Measurements from ENCODE around the gene TP53AIP1. TPM values are rescaled to one million over a fixed set of nuclear protein-coding genes. Genes with fewer than 3 reads are reported as not detected.

TP53AIP1 gene
- total and polyA plus RNA-seq, 2 experiments from 2014 or later, result 0.17 to 0.23 TPM

DNA sequence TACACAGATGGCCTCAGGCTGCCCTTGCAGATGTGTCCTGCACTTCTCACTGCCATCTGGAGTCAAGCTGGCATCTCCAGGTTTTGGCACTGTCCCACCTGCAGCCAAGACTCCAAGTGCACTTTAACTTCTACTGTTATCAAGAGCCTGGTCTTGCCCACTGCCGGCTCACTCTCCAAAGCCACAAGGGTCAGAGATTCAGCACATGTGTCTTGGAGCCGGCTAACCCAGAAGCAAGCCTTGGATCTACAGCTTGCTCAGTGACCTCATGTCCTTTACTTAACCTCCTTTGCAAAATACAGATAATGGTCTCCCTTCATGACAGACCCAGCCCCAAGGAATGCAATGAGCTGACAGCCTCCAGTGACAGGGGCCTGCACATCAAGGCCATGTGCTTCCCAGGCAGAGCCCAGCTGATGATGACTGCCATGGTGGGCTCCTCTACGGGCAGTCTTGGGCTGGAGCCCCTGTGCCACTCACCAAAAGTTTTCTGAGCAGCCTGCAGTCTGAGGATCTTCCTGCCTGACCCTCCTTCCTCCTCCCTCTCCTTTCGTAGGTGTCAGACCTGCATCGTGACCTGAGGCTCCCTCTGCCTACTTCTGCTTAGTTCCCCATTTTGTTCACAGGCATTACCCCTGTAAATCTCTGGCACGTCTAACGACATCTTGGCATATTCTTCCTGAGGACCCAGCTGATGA, 9.0 kb downstream of the TP53AIP1 start:
- H4K20me1 ChIP-seq (ENCODE audit: insufficient read depth, poor library complexity, severe bottlenecking), result no peaks in the 10 kb centered on the region
- no peaks in the 10 kb centered on the region for H3K27me3 ChIP-seq
- H3K36me3 ChIP-seq (replicated peaks; ENCODE audit: insufficient read depth, low read depth), result no peaks in the 10 kb centered on the region
- no peaks in the 10 kb centered on the region for H3K4me1 ChIP-seq (ENCODE audit: insufficient read depth)
- H3K4me2 ChIP-seq, result no peak overlapping the region
- no peaks in the 10 kb centered on the region for H3K9me3 ChIP-seq (ENCODE audit: low read depth)
- no peaks in the 10 kb centered on the region for H3K79me2 ChIP-seq
- no peak overlapping the region for H3K4me3 ChIP-seq
- TF ChIP-seq EZH2phosphoT487 (IDR thresholded peaks at IDR 0.05; ENCODE audit: low read depth, severe bottlenecking, unreplicated experiment) (no peak), CTCF (IDR thresholded peaks at IDR 0.05; ENCODE audit: poor library complexity) (no peak), EZH2 (IDR thresholded peaks at IDR 0.05; ENCODE audit: borderline replicate concordance) (no peak)
- WGBS (ENCODE audit: low lambda C conversion rate, missing lambda C conversion rate), result 60% methylated on average over 7 of the region's 7 CpGs
- H2AFZ ChIP-seq, result no peak overlapping the region
- no peak for DNase-seq (ENCODE audit: low spot score)
- no peaks in the 10 kb centered on the region for H3K9me2 ChIP-seq (replicated peaks; ENCODE audit: insufficient read depth)
- H3K27ac ChIP-seq, result no peak overlapping the region

- WGBS (ENCODE audit: low lambda C conversion rate, missing lambda C conversion rate), result 75% methylated on average over 6 of the region's 6 CpGs
- H3K27me3 ChIP-seq, result no peaks in the 10 kb centered on the region
These were observed 11.0 kb downstream of the TP53AIP1 start for GRCh38 chr11:128931668-128932067.

DNA sequence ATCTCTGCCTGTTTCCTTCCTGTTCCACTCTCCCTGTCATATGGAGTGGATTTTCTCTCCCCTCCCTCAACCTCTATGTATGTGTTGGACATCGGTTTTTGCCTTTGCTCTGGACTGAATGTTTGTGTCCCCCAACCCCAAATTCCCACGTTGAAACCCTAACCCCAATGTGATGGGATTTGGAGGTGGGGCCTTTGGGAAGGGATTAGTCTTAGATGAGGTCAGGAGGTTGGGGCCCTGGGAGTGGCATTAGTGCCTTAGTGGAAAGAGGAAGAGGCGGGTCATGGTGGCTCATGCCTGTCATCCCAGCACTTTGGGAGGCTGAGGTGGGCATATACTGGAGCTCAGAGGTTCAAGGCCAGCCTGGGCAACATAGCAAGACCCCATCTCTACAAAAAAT, 11.6 kb downstream of the TP53AIP1 start:
- no peak overlapping the region for H3K4me3 ChIP-seq
- no peaks in the 10 kb centered on the region for H3K4me1 ChIP-seq (ENCODE audit: insufficient read depth)
- no peak overlapping the region for H3K27ac ChIP-seq
- WGBS (ENCODE audit: low lambda C conversion rate, missing lambda C conversion rate), result 84% methylated on average over 3 of the region's 3 CpGs
- H3K27me3 ChIP-seq, result no peaks in the 10 kb centered on the region
- no peak overlapping the region for H3K4me2 ChIP-seq
- H2AFZ ChIP-seq, result no peak overlapping the region
- H3K79me2 ChIP-seq, result no peaks in the 10 kb centered on the region
- no peaks in the 10 kb centered on the region for H3K9me3 ChIP-seq (ENCODE audit: low read depth)
- no peaks in the 10 kb centered on the region for H4K20me1 ChIP-seq (ENCODE audit: insufficient read depth, poor library complexity, severe bottlenecking)
- TF ChIP-seq EZH2phosphoT487 (IDR thresholded peaks at IDR 0.05; ENCODE audit: low read depth, severe bottlenecking, unreplicated experiment), result no peak
- TF ChIP-seq EZH2 (IDR thresholded peaks at IDR 0.05; ENCODE audit: borderline replicate concordance), result no peak
- TF ChIP-seq CTCF (IDR thresholded peaks at IDR 0.05; ENCODE audit: poor library complexity), result no peak
- no peak for DNase-seq (ENCODE audit: low spot score)
- H3K36me3 ChIP-seq (replicated peaks; ENCODE audit: insufficient read depth, low read depth), result no peaks in the 10 kb centered on the region
- H3K9me2 ChIP-seq (replicated peaks; ENCODE audit: insufficient read depth), result no peaks in the 10 kb centered on the region

More at GRCh38 chr11:128931668-128932067, 11.0 kb downstream of the TP53AIP1 start:
- Histone ChIP-seq H3K4me2 (no peak overlapping the region), H3K79me2 (no peaks in the 10 kb centered on the region), H3K36me3 (replicated peaks; ENCODE audit: insufficient read depth, low read depth) (no peaks in the 10 kb centered on the region), H2AFZ (no peak overlapping the region), H3K4me1 (ENCODE audit: insufficient read depth) (no peaks in the 10 kb centered on the region), H3K27ac (no peak overlapping the region), H3K4me3 (no peak overlapping the region), H4K20me1 (ENCODE audit: insufficient read depth, poor library complexity, severe bottlenecking) (no peaks in the 10 kb centered on the region), H3K9me2 (replicated peaks; ENCODE audit: insufficient read depth) (no peaks in the 10 kb centered on the region), H3K9me3 (ENCODE audit: low read depth) (no peaks in the 10 kb centered on the region)
- TF ChIP-seq EZH2 (IDR thresholded peaks at IDR 0.05; ENCODE audit: borderline replicate concordance) (no peak), CTCF (IDR thresholded peaks at IDR 0.05; ENCODE audit: poor library complexity) (no peak), EZH2phosphoT487 (IDR thresholded peaks at IDR 0.05; ENCODE audit: low read depth, severe bottlenecking, unreplicated experiment) (no peak)
- DNase-seq (ENCODE audit: low spot score), result no peak

Data from hepatocyte (in vitro differentiated cells).